ENCODE results near the gene BAX. TPM values are rescaled to one million over a fixed set of nuclear protein-coding genes. Genes with fewer than 3 reads are reported as not detected.

BAX gene
- total RNA-seq, 1 donor from 2014 or later: 242 TPM

- peak overlapping the region; percentile 1 for H3K27ac Mint-ChIP-seq
- peaks cover 28% of the 10 kb centered on the region for H3K4me1 Mint-ChIP-seq (ENCODE audit: low read depth)
- H3K27me3 Mint-ChIP-seq (ENCODE audit: low read depth): no peaks in the 10 kb centered on the region
- no peak overlapping the region for H3K4me3 Mint-ChIP-seq (ENCODE audit: low read depth)
- H3K9me3 Mint-ChIP-seq: no peaks in the 10 kb centered on the region
- DNase-seq (ENCODE audit: low spot score): no peak
- H3K36me3 Mint-ChIP-seq (ENCODE audit: low read depth): peaks cover 48% of the 10 kb centered on the region
- intact Hi-C loops (cut with micrococcal nuclease): no loop called here
Observed at GRCh38 chr19:48968179-48968661, 13.5 kb downstream of the BAX start.

GRCh38 chr19:48968813-48969218 lies 14.1 kb downstream of the BAX start:
- Mint-ChIP-seq H3K4me1 (ENCODE audit: low read depth) (peaks cover 22% of the 10 kb centered on the region), H3K4me3 (ENCODE audit: low read depth) (no peak overlapping the region), H3K36me3 (ENCODE audit: low read depth) (peaks cover 45% of the 10 kb centered on the region), H3K27me3 (ENCODE audit: low read depth) (no peaks in the 10 kb centered on the region), H3K9me3 (no peaks in the 10 kb centered on the region), H3K27ac (no peak overlapping the region)
- DNase-seq (ENCODE audit: low spot score): no peak
- intact Hi-C loops (cut with micrococcal nuclease): no loop called here

DNA sequence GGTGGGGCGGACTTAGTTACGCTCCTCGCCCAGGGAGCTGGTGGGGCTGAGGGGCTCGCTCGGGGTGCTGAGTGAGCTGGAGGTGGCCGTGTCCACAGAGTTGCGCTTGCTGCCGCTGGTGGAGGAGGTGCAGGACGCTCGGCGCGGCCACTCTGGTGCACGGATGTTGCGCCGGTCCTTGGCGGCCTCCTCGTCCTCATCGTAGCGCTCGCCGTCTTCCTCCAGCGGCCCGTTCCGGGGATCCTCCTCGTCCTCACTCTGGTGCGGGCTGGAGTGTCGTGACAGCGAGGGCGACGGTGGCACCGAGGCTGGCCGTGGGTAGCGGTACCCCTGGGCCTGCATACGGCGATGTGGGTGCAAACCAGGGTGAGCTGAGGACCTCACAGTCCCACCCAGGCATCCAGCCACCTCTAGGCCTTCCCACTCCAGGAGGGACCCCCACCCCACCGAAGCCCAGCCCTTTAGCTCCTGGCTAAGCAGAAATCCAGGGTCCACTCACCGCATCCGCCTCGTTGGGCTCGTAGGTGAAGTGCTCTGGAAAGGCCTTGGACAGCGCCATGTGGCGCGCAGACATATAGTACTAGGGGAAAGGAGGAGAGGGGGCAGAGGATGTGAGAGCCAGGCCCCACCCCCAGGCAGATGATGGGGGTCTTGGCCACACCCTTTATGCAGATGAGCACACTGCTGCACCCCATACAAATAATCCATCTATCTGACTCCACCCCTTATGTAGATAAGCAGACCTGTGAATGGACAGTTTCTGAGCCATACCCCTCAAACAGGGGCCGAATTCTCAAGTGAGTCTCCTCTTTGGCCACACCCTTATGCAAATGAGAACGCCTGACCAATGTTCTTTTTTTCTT lies 14.8 kb downstream of the BAX start:
- Mint-ChIP-seq H3K27me3 (ENCODE audit: low read depth) (no peaks in the 10 kb centered on the region), H3K9me3 (no peaks in the 10 kb centered on the region), H3K27ac (no peak overlapping the region), H3K4me3 (ENCODE audit: low read depth) (no peak overlapping the region), H3K4me1 (ENCODE audit: low read depth) (peaks cover 15% of the 10 kb centered on the region), H3K36me3 (ENCODE audit: low read depth) (peaks cover 51% of the 10 kb centered on the region)
- intact Hi-C loops (cut with micrococcal nuclease): loop anchor here (2.0 kb wide), 1 partner anchor 181 kb away; no protein-coding TSS in a partner anchor
- DNase-seq (ENCODE audit: low spot score): no peak

GRCh38 chr19:48970139-48970766 lies 15.6 kb downstream of the BAX start:
- Mint-ChIP-seq H3K36me3 (ENCODE audit: low read depth) (peaks cover 51% of the 10 kb centered on the region), H3K4me3 (ENCODE audit: low read depth) (no peak overlapping the region), H3K4me1 (ENCODE audit: low read depth) (peaks cover 13% of the 10 kb centered on the region), H3K9me3 (no peaks in the 10 kb centered on the region), H3K27me3 (ENCODE audit: low read depth) (no peaks in the 10 kb centered on the region), H3K27ac (no peak overlapping the region)
- DNase-seq (ENCODE audit: low spot score): no peak
- intact Hi-C loops (cut with micrococcal nuclease): loop anchor here (2.0 kb wide), 1 partner anchor 181 kb away; no protein-coding TSS in a partner anchor

GRCh38 chr19:48970923-48971395 lies 16.3 kb downstream of the BAX start:
- H3K9me3 Mint-ChIP-seq: no peaks in the 10 kb centered on the region

DNA sequence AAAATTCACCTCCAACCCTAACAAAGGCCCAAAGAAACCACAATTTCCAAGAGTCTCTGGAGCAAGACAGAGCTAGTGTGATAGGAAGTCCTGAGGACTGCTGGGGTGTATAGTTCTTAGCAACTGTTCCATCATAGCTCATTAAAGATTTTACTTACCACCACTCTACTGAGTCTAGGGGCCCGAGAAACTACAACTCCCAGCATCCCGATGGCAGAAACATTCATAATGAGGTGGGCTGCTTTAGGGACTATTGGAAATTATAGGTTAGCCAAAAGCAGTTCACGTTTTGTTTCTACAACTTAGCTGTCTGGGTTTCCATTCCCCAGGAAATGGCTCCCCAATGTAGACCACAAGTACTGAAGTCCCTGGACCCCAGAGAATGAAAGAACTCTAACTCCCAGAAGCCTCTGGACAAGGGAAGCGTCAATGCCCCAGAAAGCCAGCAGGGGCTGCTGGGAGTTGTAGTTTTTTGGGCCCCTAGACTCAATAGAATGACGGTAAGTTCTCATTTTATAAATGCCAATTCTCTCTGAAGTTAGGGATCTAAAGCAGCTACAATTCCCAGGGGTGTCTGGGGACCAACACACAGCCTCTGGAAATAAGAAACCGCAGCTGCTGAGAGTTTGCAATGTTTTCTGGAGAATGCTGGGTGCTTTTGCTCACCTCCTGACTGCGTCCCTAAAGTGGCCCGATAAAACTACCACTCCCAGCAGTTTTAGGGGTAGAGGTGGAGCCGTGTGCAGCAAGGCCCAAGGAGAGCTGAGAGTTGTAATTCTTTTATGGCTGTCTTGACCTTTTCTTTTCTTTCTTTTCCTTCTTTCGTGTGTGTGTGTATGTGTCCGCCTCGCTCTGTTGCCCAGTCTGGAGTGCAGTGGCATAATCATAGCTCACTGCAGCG lies 21.5 kb downstream of the BAX start:
- DNase-seq (ENCODE audit: low spot score): no peak
- intact Hi-C loops (cut with micrococcal nuclease): no loop called here
- Mint-ChIP-seq H3K9me3 (no peaks in the 10 kb centered on the region), H3K27ac (no peak overlapping the region), H3K4me3 (ENCODE audit: low read depth) (no peak overlapping the region), H3K4me1 (ENCODE audit: low read depth) (peaks cover 8% of the 10 kb centered on the region), H3K27me3 (ENCODE audit: low read depth) (no peaks in the 10 kb centered on the region), H3K36me3 (ENCODE audit: low read depth) (peaks cover 39% of the 10 kb centered on the region)

More at GRCh38 chr19:48970923-48971395, 16.3 kb downstream of the BAX start:
- Mint-ChIP-seq H3K27ac (no peak overlapping the region), H3K36me3 (ENCODE audit: low read depth) (peaks cover 47% of the 10 kb centered on the region), H3K4me1 (ENCODE audit: low read depth) (peaks cover 11% of the 10 kb centered on the region), H3K27me3 (ENCODE audit: low read depth) (no peaks in the 10 kb centered on the region), H3K4me3 (ENCODE audit: low read depth) (no peak overlapping the region)
- DNase-seq (ENCODE audit: low spot score): peak; percentile 67
- intact Hi-C loops (cut with micrococcal nuclease): loop anchor here (2.0 kb wide), 1 partner anchor 182 kb away; no protein-coding TSS in a partner anchor

- Mint-ChIP-seq H3K9me3 (no peaks in the 10 kb centered on the region), H3K36me3 (ENCODE audit: low read depth) (peaks cover 46% of the 10 kb centered on the region), H3K27ac (no peak overlapping the region), H3K27me3 (ENCODE audit: low read depth) (no peaks in the 10 kb centered on the region), H3K4me3 (ENCODE audit: low read depth) (no peak overlapping the region), H3K4me1 (ENCODE audit: low read depth) (peaks cover 8% of the 10 kb centered on the region)
- intact Hi-C loops (cut with micrococcal nuclease): no loop called here
- no peak for DNase-seq (ENCODE audit: low spot score)
Observed at GRCh38 chr19:48977061-48977460, 22.4 kb downstream of the BAX start.

DNA sequence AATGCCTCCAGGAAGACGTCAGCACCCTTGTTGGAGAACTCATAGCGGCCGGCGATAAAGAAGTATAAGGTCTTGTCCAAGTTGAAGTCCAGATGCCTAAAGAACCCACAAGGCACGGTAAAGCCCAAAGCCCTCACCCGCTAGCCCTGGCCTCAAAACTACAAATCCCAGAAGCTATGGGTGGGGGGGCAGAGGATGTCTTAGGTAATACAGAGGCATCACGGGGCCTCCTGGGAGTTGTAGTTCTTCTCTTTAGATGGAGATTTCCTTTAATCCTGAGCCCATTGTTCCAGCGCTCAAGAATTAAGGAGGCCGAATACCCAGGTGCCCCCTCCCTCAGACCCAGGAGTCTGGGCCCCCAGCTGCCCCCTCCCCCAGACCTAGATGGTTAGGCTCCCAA lies 27.6 kb downstream of the BAX start:
- Mint-ChIP-seq H3K9me3 (no peaks in the 10 kb centered on the region), H3K4me3 (ENCODE audit: low read depth) (no peak overlapping the region), H3K4me1 (ENCODE audit: low read depth) (peaks cover 8% of the 10 kb centered on the region), H3K27me3 (ENCODE audit: low read depth) (no peaks in the 10 kb centered on the region), H3K27ac (no peak overlapping the region), H3K36me3 (ENCODE audit: low read depth) (peaks cover 53% of the 10 kb centered on the region)
- DNase-seq (ENCODE audit: low spot score): no peak
- intact Hi-C loops (cut with micrococcal nuclease): no loop called here

DNA sequence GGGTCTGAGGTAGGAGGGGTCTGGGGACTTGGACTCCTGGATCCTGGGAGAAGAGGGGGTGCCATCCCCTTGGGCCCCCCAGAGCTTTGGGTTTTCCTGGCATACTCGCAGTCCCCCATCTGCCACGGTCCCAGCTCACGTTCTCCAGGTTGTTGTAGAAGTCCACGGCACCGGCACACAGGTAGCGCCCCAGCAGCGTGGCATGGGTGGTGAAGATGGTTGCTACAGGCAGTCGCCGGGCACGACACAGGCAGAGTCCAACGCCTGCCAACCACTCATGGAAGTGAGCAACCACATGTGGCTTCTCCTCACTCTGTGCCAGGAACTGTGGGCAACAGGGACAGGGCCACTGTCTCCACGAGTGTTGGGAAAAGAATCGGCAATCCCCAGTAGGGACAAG lies 31.0 kb downstream of the BAX start:
- intact Hi-C loops (cut with micrococcal nuclease): no loop called here
- H3K36me3 Mint-ChIP-seq (ENCODE audit: low read depth): peaks cover 55% of the 10 kb centered on the region
- no peak overlapping the region for H3K4me3 Mint-ChIP-seq (ENCODE audit: low read depth)
- DNase-seq (ENCODE audit: low spot score): no peak
- peaks cover 6% of the 10 kb centered on the region for H3K4me1 Mint-ChIP-seq (ENCODE audit: low read depth)
- H3K27me3 Mint-ChIP-seq (ENCODE audit: low read depth): no peaks in the 10 kb centered on the region
- no peak overlapping the region for H3K27ac Mint-ChIP-seq
- no peaks in the 10 kb centered on the region for H3K9me3 Mint-ChIP-seq

- Mint-ChIP-seq H3K27ac (no peak overlapping the region), H3K4me3 (ENCODE audit: low read depth) (no peak overlapping the region), H3K27me3 (ENCODE audit: low read depth) (no peaks in the 10 kb centered on the region), H3K9me3 (no peaks in the 10 kb centered on the region), H3K4me1 (ENCODE audit: low read depth) (peaks cover 9% of the 10 kb centered on the region), H3K36me3 (ENCODE audit: low read depth) (peaks cover 60% of the 10 kb centered on the region)
- no peak for DNase-seq (ENCODE audit: low spot score)
- intact Hi-C loops (cut with micrococcal nuclease): no loop called here
Observed at GRCh38 chr19:48986211-48986610, 31.5 kb downstream of the BAX start.

GRCh38 chr19:48987323-48987722 lies 32.6 kb downstream of the BAX start:
- H3K27ac Mint-ChIP-seq: peak overlapping the region; percentile 54
- peaks cover 15% of the 10 kb centered on the region for H3K4me1 Mint-ChIP-seq (ENCODE audit: low read depth)
- H3K27me3 Mint-ChIP-seq (ENCODE audit: low read depth): no peaks in the 10 kb centered on the region
- H3K36me3 Mint-ChIP-seq (ENCODE audit: low read depth): peaks cover 54% of the 10 kb centered on the region
- no peak overlapping the region for H3K4me3 Mint-ChIP-seq (ENCODE audit: low read depth)
- DNase-seq (ENCODE audit: low spot score): no peak
- intact Hi-C loops (cut with micrococcal nuclease): no loop called here
- H3K9me3 Mint-ChIP-seq: no peaks in the 10 kb centered on the region

DNA sequence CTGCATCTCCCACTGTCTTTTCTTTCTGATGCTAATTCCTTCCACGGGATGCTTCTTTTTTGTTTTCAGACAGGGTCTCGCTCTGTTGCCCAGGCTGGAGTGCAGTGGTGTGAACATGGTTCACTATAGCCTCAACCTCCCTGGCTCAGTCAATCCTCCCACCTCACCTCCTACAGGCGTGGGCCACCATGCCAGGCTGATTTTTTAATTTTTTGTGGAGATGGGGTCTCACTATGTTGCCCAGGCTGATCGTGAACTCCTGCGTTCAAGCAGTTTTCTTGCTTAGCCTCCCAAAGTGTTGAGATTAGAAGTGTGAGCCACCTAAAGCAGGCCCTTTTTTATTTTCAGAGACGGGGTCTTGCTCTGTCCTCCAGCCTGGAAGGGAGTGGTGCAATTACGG lies 33.6 kb downstream of the BAX start:
- Mint-ChIP-seq H3K36me3 (ENCODE audit: low read depth) (peaks cover 47% of the 10 kb centered on the region), H3K27ac (no peak overlapping the region), H3K27me3 (ENCODE audit: low read depth) (no peaks in the 10 kb centered on the region), H3K4me3 (ENCODE audit: low read depth) (no peak overlapping the region), H3K4me1 (ENCODE audit: low read depth) (peaks cover 16% of the 10 kb centered on the region), H3K9me3 (no peaks in the 10 kb centered on the region)
- intact Hi-C loops (cut with micrococcal nuclease): no loop called here
- no peak for DNase-seq (ENCODE audit: low spot score)
